H1 (cell line): ENCODE results near the gene NT5E. TPM values are rescaled to one million over a fixed set of nuclear protein-coding genes. Genes with fewer than 3 reads are reported as not detected.
A peak's percentile ranks its signal among the peaks of the same experiment; 100 is the strongest.
"Not testable (repeated sequence)": the region's sequence is repeated elsewhere in the genome, so short reads cannot be mapped to it uniquely, and the experiment has no call there.

Experiments
- CTCF ChIA-PET: fragments of 300-600 bp; sonication (Branson Sonifier 250); formaldehyde crosslinking; loops from one replicate; lab custom pipeline; 2021; ENCODE audit not compliant: partially characterized antibody; lab: Charles Lee
- POLR2A ChIA-PET: fragments of 300-600 bp; sonication (Branson Sonifier 250); formaldehyde crosslinking; loops from one replicate; lab custom pipeline; 2021; ENCODE audit warnings: inconsistent platforms; ENCODE audit not compliant: partially characterized antibody; lab: Charles Lee
- DNase-seq, 2 experiments: peaks; one replicate each; pipeline versions ENCODE4 v3.0.0 to v3.0.0-alpha.2; 2010 to 2022; ENCODE audit warnings: low spot score in 2 of 2, low read depth in 1 of 2, mixed read lengths in 1 of 2
- FAIRE-seq: peaks from 2 replicates; lab custom pipeline; 2011; peaks lifted over from hg19 to GRCh38; lab: Jason Lieb, UNC
- H2AFZ ChIP-seq: 2 replicates; pipeline ENCODE4 v1.8.1; 2012; ENCODE audit warnings: low read length, inconsistent platforms
- H2AK5ac ChIP-seq: 2 replicates; pipeline ENCODE4 v1.6.1; 2013; ENCODE audit warnings: low read depth, low read length
- H2BK120ac ChIP-seq: replicated peaks from 2 replicates; pipeline ENCODE3; 2013; ENCODE audit warnings: low read depth, low read length, inconsistent platforms
- H2BK12ac ChIP-seq: 2 replicates; pipeline ENCODE4 v1.6.1; 2013; ENCODE audit warnings: low read depth, low read length
- H2BK15ac ChIP-seq: 2 replicates; pipeline ENCODE4 v1.6.1; 2013; ENCODE audit warnings: low read length
- H2BK20ac ChIP-seq: 2 replicates; pipeline ENCODE4 v1.6.1; 2013; ENCODE audit warnings: low read length
- H2BK5ac ChIP-seq: 2 replicates; pipeline ENCODE4 v1.6.1; 2013; ENCODE audit warnings: low read depth, low read length
- H3K14ac ChIP-seq: 2 replicates; pipeline ENCODE4 v1.6.1; 2013; ENCODE audit warnings: inconsistent platforms; ENCODE audit not compliant: insufficient read length
- H3K18ac ChIP-seq: 2 replicates; pipeline ENCODE4 v1.6.1; 2013; ENCODE audit warnings: low read length; ENCODE audit errors: extremely low read depth
- H3K23ac ChIP-seq: 2 replicates; pipeline ENCODE4 v1.6.1; 2013; ENCODE audit warnings: inconsistent platforms; ENCODE audit not compliant: insufficient read length
- H3K23me2 ChIP-seq: 2 replicates; pipeline ENCODE4 v1.6.1; 2013; ENCODE audit warnings: low read depth, low read length
- H3K27ac ChIP-seq: 2 replicates; pipeline ENCODE4 v1.6.1; 2011; ENCODE audit warnings: low read depth, low read length, inconsistent platforms
- H3K27me3 ChIP-seq, 4 experiments: replicated peaks in 1 of 4; 1 replicate in 1 of 4; 2 replicates in 3 of 4; pipeline versions ENCODE4 v1.6.1 to v1.8.1; 2011 to 2013; ENCODE audit warnings: low read length in 3 of 4, mild to moderate bottlenecking in 3 of 4, inconsistent platforms in 2 of 4, mixed read lengths in 2 of 4, moderate library complexity in 1 of 4; ENCODE audit not compliant: control insufficient read depth in 3 of 4, insufficient read depth in 3 of 4; ENCODE audit errors: extremely low read depth in 1 of 4
- H3K36me3 ChIP-seq, 4 experiments: 2 replicates each; pipeline versions ENCODE4 v1.6.1 to v1.8.1; 2011 to 2013; ENCODE audit warnings: mild to moderate bottlenecking in 4 of 4, low read length in 3 of 4, moderate library complexity in 2 of 4, control low read depth in 1 of 4, inconsistent platforms in 1 of 4; ENCODE audit not compliant: insufficient read depth in 4 of 4, control insufficient read depth in 2 of 4
- H3K4ac ChIP-seq: replicated peaks from 2 replicates; pipeline ENCODE3; 2013; ENCODE audit warnings: low read length, low read depth, mixed read lengths, inconsistent platforms; ENCODE audit not compliant: insufficient read length
- H3K4me1 ChIP-seq, 4 experiments: replicated peaks in 1 of 4; 1 replicate in 1 of 4; 2 replicates in 3 of 4; pipeline versions ENCODE4 v1.6.1 to v1.8.1; 2011 to 2013; ENCODE audit warnings: low read length in 3 of 4, inconsistent platforms in 2 of 4, mixed read lengths in 1 of 4; ENCODE audit not compliant: insufficient read depth in 4 of 4, control insufficient read depth in 3 of 4
- H3K4me2 ChIP-seq, 2 experiments: 2 replicates each; pipeline versions ENCODE4 v1.6.1 to v1.8.1; 2011 to 2013; ENCODE audit warnings: low read depth in 2 of 2, low read length in 2 of 2, control low read depth in 1 of 2, inconsistent platforms in 1 of 2, mild to moderate bottlenecking in 1 of 2; ENCODE audit not compliant: insufficient read depth in 1 of 2
- H3K4me3 ChIP-seq, 4 experiments: fragments of 200-600, 300-600 bp in 1 of 4; sonication (generic), shearing (Covaris generic), sonication (Bioruptor Twin) in 1 of 4; 2 replicates each; pipeline versions ENCODE4 v1.5.1 to v1.8.1; 2011 to 2016; ENCODE audit warnings: low read length in 4 of 4, low read depth in 3 of 4, control low read depth in 2 of 4, inconsistent platforms in 2 of 4, mild to moderate bottlenecking in 2 of 4, mixed read lengths in 1 of 4, moderate library complexity in 1 of 4; ENCODE audit not compliant: insufficient read depth in 2 of 4; ENCODE audit errors: extremely low read depth in 1 of 4
- H3K56ac ChIP-seq: replicated peaks from 2 replicates; pipeline ENCODE3; 2013; ENCODE audit warnings: low read depth, mild to moderate bottlenecking, mixed read lengths, low read length, inconsistent platforms; ENCODE audit not compliant: insufficient read length
- H3K79me1 ChIP-seq: 2 replicates; pipeline ENCODE4 v1.6.1; 2013; ENCODE audit warnings: low read depth, low read length, control low read depth
- H3K79me2 ChIP-seq, 2 experiments: 2 replicates each; pipeline versions ENCODE4 v1.6.1 to v1.8.1; 2012 to 2013; ENCODE audit warnings: low read length in 2 of 2, mild to moderate bottlenecking in 2 of 2, inconsistent platforms in 1 of 2; ENCODE audit not compliant: insufficient read depth in 2 of 2, control insufficient read depth in 1 of 2
- H3K9ac ChIP-seq, 4 experiments: replicated peaks in 1 of 4; 1 replicate in 1 of 4; 2 replicates in 3 of 4; pipeline versions ENCODE4 v1.6.1 to v1.8.1; 2011 to 2013; ENCODE audit warnings: low read depth in 3 of 4, low read length in 3 of 4, control low read depth in 2 of 4, mild to moderate bottlenecking in 2 of 4, moderate library complexity in 2 of 4, inconsistent platforms in 1 of 4; ENCODE audit errors: extremely low read depth in 1 of 4
- H3K9me3 ChIP-seq, 2 experiments: 2 replicates each; pipeline versions ENCODE4 v1.6.1 to v1.8.1; 2012 to 2013; ENCODE audit warnings: mild to moderate bottlenecking in 2 of 2, moderate library complexity in 2 of 2, control low read depth in 1 of 2, inconsistent platforms in 1 of 2, low read depth in 1 of 2, low read length in 1 of 2, mixed read lengths in 1 of 2; ENCODE audit not compliant: insufficient read depth in 2 of 2
- H4K20me1 ChIP-seq, 2 experiments: replicated peaks in 1 of 2; 2 replicates each; pipeline versions ENCODE3 to v1.8.1; 2011 to 2013; ENCODE audit warnings: inconsistent platforms in 2 of 2, low read length in 2 of 2, mild to moderate bottlenecking in 1 of 2; ENCODE audit not compliant: insufficient read depth in 2 of 2, control insufficient read depth in 1 of 2
- H4K5ac ChIP-seq: 2 replicates; pipeline ENCODE4 v1.6.1; 2013; ENCODE audit warnings: low read length, low read depth, mixed read lengths, inconsistent platforms; ENCODE audit not compliant: insufficient read length
- H4K8ac ChIP-seq: 2 replicates; pipeline ENCODE4 v1.8.0; 2013; ENCODE audit warnings: mild to moderate bottlenecking, moderate library complexity, low read length, inconsistent platforms; ENCODE audit not compliant: insufficient read depth; ENCODE audit errors: extremely low read depth
- H4K91ac ChIP-seq: replicated peaks from 2 replicates; pipeline ENCODE3; 2013; ENCODE audit warnings: low read length, mixed read lengths, inconsistent platforms; ENCODE audit not compliant: insufficient read length
- WGBS, 2 experiments: shearing (Covaris generic) in 1 of 2; methylation state at CpG; one replicate each; pipeline versions ENCODE4 v1.1.6 to v1.1.7; 2013 to 2015; ENCODE audit warnings: low lambda C conversion rate in 2 of 2, mixed read lengths in 2 of 2, inconsistent platforms in 1 of 2, low coverage in 1 of 2, missing lambda C conversion rate in 1 of 2; ENCODE audit not compliant: insufficient replicate concordance in 2 of 2, insufficient coverage in 1 of 2, insufficient read length in 1 of 2; ENCODE audit errors: extremely low coverage in 1 of 2, missing lambda C conversion rate in 1 of 2; 5-methylcytosine and 5-hydroxymethylcytosine counted together
- polyA plus RNA-seq, 7 experiments: library from polyadenylated mRNA; depleted of rRNA in 3 of 7; stranded (reverse) in 5 of 7; unstranded in 2 of 7; fragments of >200 nt in 5 of 7; fragments of 200-250 nt in 2 of 7; gene quantifications; 1 replicate in 5 of 7; 2 replicates in 1 of 7; 4 replicates in 1 of 7; pipeline versions ENCODE4 v1.2.1 to v1.2.3, GENCODE V29; 2011 to 2013; ENCODE audit warnings: missing spikeins in 2 of 7, mixed read lengths in 2 of 7
- total RNA-seq: library from RNA; stranded (reverse); fragmentation: NEBNext Ultra II Directional; extraction: Animal tissue kit (Norgen Biotek cat#: 25700); gene quantifications from 2 replicates; pipeline ENCODE4 v1.2.1, GENCODE V29; 2021

The NT5E gene
- total and polyA plus RNA-seq, 2 of the 8 experiments (the other 6 are each of a cell fraction or from before 2014, with no cell fraction given), result 0.74 to 1.5 TPM

- H3K23me2 ChIP-seq, H4K20me1 ChIP-seq, H2BK15ac ChIP-seq, H3K4ac ChIP-seq, H3K9ac ChIP-seq, H4K8ac ChIP-seq, H3K36me3 ChIP-seq, H3K4me3 ChIP-seq, H2BK120ac ChIP-seq, H3K79me2 ChIP-seq, H3K14ac ChIP-seq, H4K91ac ChIP-seq, H2AK5ac ChIP-seq, H3K56ac ChIP-seq, H2AFZ ChIP-seq, H2BK12ac ChIP-seq, H2BK20ac ChIP-seq, H3K18ac ChIP-seq, H3K23ac ChIP-seq, H3K27ac ChIP-seq, H3K27me3 ChIP-seq, H3K9me3 ChIP-seq, H3K4me1 ChIP-seq, FAIRE-seq, DNase-seq, H2BK5ac ChIP-seq, H3K79me1 ChIP-seq, H4K5ac ChIP-seq: not testable (repeated sequence)
- WGBS, 2 experiments, result 83% methylated on average over 4 of the region's 4 CpGs; no CpG with 5 or more reads in 1 of the 2 experiments
- CTCF ChIA-PET, result interaction anchor here (0.6 to 2.0 kb wide), 5 partner anchors 10 to 714 kb away, joined by 3 to 8 read pairs (median 4); no protein-coding TSS in a partner anchor
- H3K4me2 ChIP-seq, result peak overlapping the region; percentile 4 to 32; a peak in 2 of 4 replicates
- POLR2A ChIA-PET, result interaction anchor here (1.4 kb wide), 1 partner anchor 46 kb away, joined by 5 read pairs; the partner anchor contains the start of gene NT5E
These were observed 45.8 kb upstream of the NT5E start for GRCh38 chr6:85404016-85404563.
